ENCODE results near the gene PIAS2.

- no peak for TF ChIP-seq POLR2AphosphoS5 (IDR thresholded peaks at IDR 0.05; ENCODE audit: low read depth, low read length)
- TF ChIP-seq SIN3A (IDR thresholded peaks at IDR 0.05; ENCODE audit: borderline replicate concordance, insufficient read depth, low read length): no peak
- TF ChIP-seq, protein P1, sequence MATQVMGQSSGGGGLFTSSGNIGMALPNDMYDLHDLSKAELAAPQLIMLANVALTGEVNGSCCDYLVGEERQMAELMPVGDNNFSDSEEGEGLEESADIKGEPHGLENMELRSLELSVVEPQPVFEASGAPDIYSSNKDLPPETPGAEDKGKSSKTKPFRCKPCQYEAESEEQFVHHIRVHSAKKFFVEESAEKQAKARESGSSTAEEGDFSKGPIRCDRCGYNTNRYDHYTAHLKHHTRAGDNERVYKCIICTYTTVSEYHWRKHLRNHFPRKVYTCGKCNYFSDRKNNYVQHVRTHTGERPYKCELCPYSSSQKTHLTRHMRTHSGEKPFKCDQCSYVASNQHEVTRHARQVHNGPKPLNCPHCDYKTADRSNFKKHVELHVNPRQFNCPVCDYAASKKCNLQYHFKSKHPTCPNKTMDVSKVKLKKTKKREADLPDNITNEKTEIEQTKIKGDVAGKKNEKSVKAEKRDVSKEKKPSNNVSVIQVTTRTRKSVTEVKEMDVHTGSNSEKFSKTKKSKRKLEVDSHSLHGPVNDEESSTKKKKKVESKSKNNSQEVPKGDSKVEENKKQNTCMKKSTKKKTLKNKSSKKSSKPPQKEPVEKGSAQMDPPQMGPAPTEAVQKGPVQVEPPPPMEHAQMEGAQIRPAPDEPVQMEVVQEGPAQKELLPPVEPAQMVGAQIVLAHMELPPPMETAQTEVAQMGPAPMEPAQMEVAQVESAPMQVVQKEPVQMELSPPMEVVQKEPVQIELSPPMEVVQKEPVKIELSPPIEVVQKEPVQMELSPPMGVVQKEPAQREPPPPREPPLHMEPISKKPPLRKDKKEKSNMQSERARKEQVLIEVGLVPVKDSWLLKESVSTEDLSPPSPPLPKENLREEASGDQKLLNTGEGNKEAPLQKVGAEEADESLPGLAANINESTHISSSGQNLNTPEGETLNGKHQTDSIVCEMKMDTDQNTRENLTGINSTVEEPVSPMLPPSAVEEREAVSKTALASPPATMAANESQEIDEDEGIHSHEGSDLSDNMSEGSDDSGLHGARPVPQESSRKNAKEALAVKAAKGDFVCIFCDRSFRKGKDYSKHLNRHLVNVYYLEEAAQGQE (IDR thresholded peaks at IDR 0.05; ENCODE audit: insufficient read depth in 1 of 2, low read depth in 2 of 2, low read length in 2 of 2): no peak
- no peak for TF ChIP-seq FOXP2 (optimal IDR thresholded peaks at IDR 0.05; ENCODE audit: borderline replicate concordance, extremely low read depth, extremely low read length, insufficient read depth)
- TF ChIP-seq TAF1 (IDR thresholded peaks at IDR 0.05; ENCODE audit: borderline replicate concordance, insufficient read depth, low read length): no peak
Observed at GRCh38 chr18:46877329-46877987, 39.8 kb downstream of the PIAS2 start.

Data from PFSK-1 (cell line).